ENCODE results near the gene NR5A2. TPM values are rescaled to one million over a fixed set of nuclear protein-coding genes. Genes with fewer than 3 reads are reported as not detected.

The NR5A2 gene
- total RNA-seq, 1 experiment from 2014 or later, result 2.1 TPM

- BruUV-seq (replicated peaks), result no TSS peak
- intact Hi-C loops (cut with micrococcal nuclease; ENCODE audit: unreplicated experiment), result no loop called here
- peak overlapping the region; percentile 44 for H3K4me2 ChIP-seq
Measured at GRCh38 chr1:200150006-200150405, 122.5 kb downstream of the NR5A2 start.

GRCh38 chr1:200150721-200151120 is 123.2 kb downstream of the NR5A2 start:
- DNase-seq, result peak; percentile 47 to 83
- Histone ChIP-seq H3K36me3 (ENCODE audit: low read depth) (no peaks in the 10 kb centered on the region), H3F3A (ENCODE audit: insufficient read depth, low read depth) (peaks cover 16% of the 10 kb centered on the region; the same call in 1 of the 2 replicates), H3K4me2 (peak overlapping the region; percentile 44), H2AFZ (no peak overlapping the region), H3K9me2 (ENCODE audit: insufficient read depth) (no peaks in the 10 kb centered on the region), H3K9me3 (ENCODE audit: insufficient read depth, low read depth) (no peaks in the 10 kb centered on the region), H3K79me2 (ENCODE audit: low read depth) (no peaks in the 10 kb centered on the region), H3K4me1 (replicated peaks; ENCODE audit: insufficient read depth) (peaks cover 18% of the 10 kb centered on the region), H3K4me3 (no peak overlapping the region), H3K27ac (peak overlapping the region; percentile 4), H3K27me3 (ENCODE audit: insufficient read depth, low read depth) (no peaks in the 10 kb centered on the region), H4K20me1 (ENCODE audit: insufficient read depth) (no peaks in the 10 kb centered on the region)
- no TSS peak for BruUV-seq (replicated peaks)
- ChIA-PET CTCF (no interaction called here), POLR2A (ENCODE audit: unreplicated experiment) (interaction anchor here (0.7 kb wide), 1 partner anchor 27 kb away, joined by 3 read pairs; no protein-coding TSS in a partner anchor)
- TF ChIP-seq CTCF (conservative IDR thresholded peaks at IDR 0.05), result no peak
- TF ChIP-seq EZH2 (IDR thresholded peaks at IDR 0.05; ENCODE audit: low read depth), result no peak
- intact Hi-C loops (cut with micrococcal nuclease; ENCODE audit: unreplicated experiment), result no loop called here

More at GRCh38 chr1:200150006-200150405, 122.5 kb downstream of the NR5A2 start:
- POLR2A ChIA-PET (ENCODE audit: unreplicated experiment), result no interaction called here
- Histone ChIP-seq H3F3A (ENCODE audit: insufficient read depth, low read depth) (peaks cover 16% of the 10 kb centered on the region; the same call in 1 of the 2 replicates), H3K79me2 (ENCODE audit: low read depth) (no peaks in the 10 kb centered on the region), H3K4me1 (replicated peaks; ENCODE audit: insufficient read depth) (peaks cover 18% of the 10 kb centered on the region), H3K27me3 (ENCODE audit: insufficient read depth, low read depth) (no peaks in the 10 kb centered on the region), H3K27ac (0 out of 2 replicates have a peak overlapping the region, but pooled peaks have one; percentile 4), H3K36me3 (ENCODE audit: low read depth) (no peaks in the 10 kb centered on the region), H3K9me3 (ENCODE audit: insufficient read depth, low read depth) (no peaks in the 10 kb centered on the region), H3K9me2 (ENCODE audit: insufficient read depth) (no peaks in the 10 kb centered on the region), H2AFZ (no peak overlapping the region), H3K4me3 (no peak overlapping the region), H4K20me1 (ENCODE audit: insufficient read depth) (no peaks in the 10 kb centered on the region)
- TF ChIP-seq EZH2 (IDR thresholded peaks at IDR 0.05; ENCODE audit: low read depth) (no peak), CTCF (conservative IDR thresholded peaks at IDR 0.05) (no peak)
- CTCF ChIA-PET, result no interaction called here
- no peak for DNase-seq

- intact Hi-C loops (cut with micrococcal nuclease; ENCODE audit: unreplicated experiment), result no loop called here
- BruUV-seq (replicated peaks), result no TSS peak
- Histone ChIP-seq H3K4me3 (no peak overlapping the region), H3K79me2 (ENCODE audit: low read depth) (no peaks in the 10 kb centered on the region), H2AFZ (no peak overlapping the region), H3K4me1 (replicated peaks; ENCODE audit: insufficient read depth) (peaks cover 18% of the 10 kb centered on the region), H3F3A (ENCODE audit: insufficient read depth, low read depth) (peaks cover 16% of the 10 kb centered on the region; the same call in 1 of the 2 replicates), H3K27ac (no peak overlapping the region), H3K9me2 (ENCODE audit: insufficient read depth) (no peaks in the 10 kb centered on the region), H3K27me3 (ENCODE audit: insufficient read depth, low read depth) (no peaks in the 10 kb centered on the region), H3K9me3 (ENCODE audit: insufficient read depth, low read depth) (no peaks in the 10 kb centered on the region), H3K4me2 (no peak overlapping the region), H4K20me1 (ENCODE audit: insufficient read depth) (no peaks in the 10 kb centered on the region), H3K36me3 (ENCODE audit: low read depth) (no peaks in the 10 kb centered on the region)
- POLR2A ChIA-PET (ENCODE audit: unreplicated experiment), result no interaction called here
- CTCF ChIA-PET, result no interaction called here
- TF ChIP-seq EZH2 (IDR thresholded peaks at IDR 0.05; ENCODE audit: low read depth) (no peak), CTCF (conservative IDR thresholded peaks at IDR 0.05) (no peak)
- no peak for DNase-seq
Measured at GRCh38 chr1:200152336-200152735, 124.8 kb downstream of the NR5A2 start.

Data from PC-9 (cell line).